K562 (cell line): ENCODE measurements around the gene SCMH1. TPM values are rescaled to one million over a fixed set of nuclear protein-coding genes. Genes with fewer than 3 reads are reported as not detected.

Source experiments
- ARID1B ChIP-seq: fragments of 450-650 bp; IDR thresholded peaks from 2 replicates; pipeline ENCODE4 v1.6.1; 2016; ENCODE audit warnings: antibody characterized with exemption, mild to moderate bottlenecking, inconsistent platforms
- CBFA2T2 ChIP-seq: fragments of 450-650 bp; conservative IDR thresholded peaks from 2 replicates; pipeline ENCODE4 v1.6.1; 2017; ENCODE audit warnings: mild to moderate bottlenecking
- EP300 ChIP-seq: IDR thresholded peaks from 2 replicates; pipeline ENCODE4 v1.6.1; 2012; ENCODE audit warnings: low read length, improper control_type of control experiment
- ESRRA ChIP-seq: fragments of 450-650 bp; IDR thresholded peaks from 2 replicates; pipeline ENCODE4 v1.6.1; 2014; ENCODE audit warnings: low read depth, mild to moderate bottlenecking, moderate library complexity, borderline replicate concordance
- EZH2 ChIP-seq: IDR thresholded peaks from 2 replicates; pipeline ENCODE4 v1.6.1; 2012; ENCODE audit warnings: low read depth, mild to moderate bottlenecking, inconsistent platforms, low read length, borderline replicate concordance
- FOXA3 ChIP-seq, 2 experiments: fragments of 450-650 bp in 1 of 2; sonication (generic) in 1 of 2; formaldehyde crosslinking; IDR thresholded peaks in 1 of 2; conservative IDR thresholded peaks in 1 of 2; 2 replicates each; pipeline versions ENCODE4 v1.4.0 to v1.8.0; 2020 to 2022; ENCODE audit warnings: mild to moderate bottlenecking in 2 of 2, missing genetic modification reagents in 1 of 2
- FOXK2 ChIP-seq, 2 experiments: fragments of 450-650 bp; IDR thresholded peaks in 1 of 2; conservative IDR thresholded peaks in 1 of 2; 2 replicates each; pipeline ENCODE4 v1.6.1; 2016; ENCODE audit warnings: low read depth in 2 of 2, mild to moderate bottlenecking in 1 of 2
- HDAC1 ChIP-seq, 2 experiments: fragments of 450-650 bp; IDR thresholded peaks; 2 replicates each; pipeline ENCODE4 v1.6.1; 2016 to 2017; ENCODE audit warnings: inconsistent platforms in 1 of 2, mild to moderate bottlenecking in 1 of 2, moderate library complexity in 1 of 2
- KDM1A ChIP-seq, 2 experiments: fragments of 450-650 bp; IDR thresholded peaks; 2 replicates each; pipeline ENCODE4 v1.6.1; 2016; ENCODE audit warnings: mild to moderate bottlenecking in 2 of 2
- L3MBTL2 ChIP-seq: fragments of 450-650 bp; IDR thresholded peaks from 2 replicates; pipeline ENCODE4 v1.6.1; 2016; ENCODE audit warnings: mild to moderate bottlenecking, moderate library complexity
- MAX ChIP-seq: sonication (generic); formaldehyde crosslinking; IDR thresholded peaks from 2 replicates; pipeline ENCODE4 v1.9.0; 2022; ENCODE audit warnings: mild to moderate bottlenecking, missing genetic modification reagents
- MEF2D ChIP-seq: conservative IDR thresholded peaks from 2 replicates; pipeline ENCODE4 v1.6.1; 2016; ENCODE audit warnings: low read depth, missing genetic modification characterization, missing compliant biosample characterization
- MEIS2 ChIP-seq: fragments of 450-650 bp; IDR thresholded peaks from 2 replicates; pipeline ENCODE4 v1.6.1; 2014; ENCODE audit warnings: mild to moderate bottlenecking; ENCODE audit not compliant: partially characterized antibody
- NCOR1 ChIP-seq: fragments of 450-650 bp; IDR thresholded peaks from 2 replicates; pipeline ENCODE4 v1.6.1; 2016; ENCODE audit warnings: mild to moderate bottlenecking, moderate library complexity
- PHF8 ChIP-seq: fragments of 200-600 bp; sonication (generic); IDR thresholded peaks from 2 replicates; pipeline ENCODE4 v1.6.1; 2012; ENCODE audit warnings: mixed run types, mild to moderate bottlenecking, inconsistent platforms, low read length, moderate library complexity, borderline replicate concordance
- SMAD4 ChIP-seq: fragments of 250-450 bp; sonication (Bioruptor Pico); conservative IDR thresholded peaks from 2 replicates; pipeline ENCODE4 v1.8.0; 2021; ENCODE audit warnings: inconsistent platforms, mild to moderate bottlenecking, moderate library complexity
- SOX6 ChIP-seq: fragments of 450-650 bp; IDR thresholded peaks from 2 replicates; pipeline ENCODE4 v1.6.1; 2014; ENCODE audit warnings: mild to moderate bottlenecking
- STAT5A ChIP-seq: IDR thresholded peaks from 2 replicates; pipeline ENCODE4 v1.6.1; 2012; ENCODE audit warnings: low read length, inconsistent platforms, borderline replicate concordance
- TBL1XR1 ChIP-seq, 2 experiments: IDR thresholded peaks; 2 replicates each; pipeline ENCODE4 v1.6.1; 2012; ENCODE audit warnings: improper control_type of control experiment in 2 of 2, low read length in 2 of 2, mild to moderate bottlenecking in 1 of 2
- TEAD1 ChIP-seq, 2 experiments: fragments of 450-650 bp in 1 of 2; sonication (generic) in 1 of 2; formaldehyde crosslinking; IDR thresholded peaks; 2 replicates each; pipeline versions ENCODE4 v1.4.0 to v1.8.0; 2020 to 2022; ENCODE audit warnings: mild to moderate bottlenecking in 2 of 2, missing genetic modification reagents in 1 of 2
- ZZZ3 ChIP-seq: fragments of 450-650 bp; IDR thresholded peaks from 2 replicates; pipeline ENCODE4 v1.6.1; 2016; ENCODE audit warnings: antibody characterized with exemption, mild to moderate bottlenecking, moderate library complexity
- polyA plus RNA-seq, 8 experiments: library from polyadenylated mRNA; depleted of rRNA in 4 of 8; stranded (reverse) in 5 of 8; unstranded in 3 of 8; fragments of >200 nt; fragmentation: Nextera tagmentation in 2 of 8; fragmentation: Illumina TruSeq in 1 of 8; extraction: Ambion mirVana in 2 of 8; extraction: Trizol in 1 of 8; gene quantifications; 2 replicates each; pipeline versions ENCODE4 v1.2.1 to v1.2.3, GENCODE V29; 2011 to 2014; ENCODE audit warnings: inconsistent platforms in 1 of 8, missing spikeins in 1 of 8
- total RNA-seq, 7 experiments: library from RNA; depleted of rRNA in 6 of 7; stranded (reverse); fragments of >200 nt in 6 of 7; fragmentation: Illumina TruSeq in 2 of 7; extraction: Trizol in 2 of 7; gene quantifications; 2 replicates each; pipeline versions ENCODE4 v1.2.1 to v1.2.3, GENCODE V29; 2011 to 2021; ENCODE audit warnings: low replicate concordance in 1 of 7
- TF ChIP-seq, protein P1 (sequence below), 2 experiments: fragments of 450-650 bp; conservative IDR thresholded peaks; 2 replicates each; pipeline ENCODE4 v1.6.1; 2017; ENCODE audit warnings: mild to moderate bottlenecking in 2 of 2, moderate library complexity in 2 of 2

Gene SCMH1
- total and polyA plus RNA-seq, 9 of the 15 experiments (the other 6 are each of a cell fraction or from before 2014, with no cell fraction given) = 8.5 to 37.0 (median 26.8) TPM

GRCh38 chr1:41245659-41246058 is 3.6 kb upstream of the SCMH1 start (continued):
- TF ChIP-seq MAX (CRISPR knock-in tag) = peak; percentile 22; the same call in 1 of the 2 replicates
- TF ChIP-seq, protein P1, sequence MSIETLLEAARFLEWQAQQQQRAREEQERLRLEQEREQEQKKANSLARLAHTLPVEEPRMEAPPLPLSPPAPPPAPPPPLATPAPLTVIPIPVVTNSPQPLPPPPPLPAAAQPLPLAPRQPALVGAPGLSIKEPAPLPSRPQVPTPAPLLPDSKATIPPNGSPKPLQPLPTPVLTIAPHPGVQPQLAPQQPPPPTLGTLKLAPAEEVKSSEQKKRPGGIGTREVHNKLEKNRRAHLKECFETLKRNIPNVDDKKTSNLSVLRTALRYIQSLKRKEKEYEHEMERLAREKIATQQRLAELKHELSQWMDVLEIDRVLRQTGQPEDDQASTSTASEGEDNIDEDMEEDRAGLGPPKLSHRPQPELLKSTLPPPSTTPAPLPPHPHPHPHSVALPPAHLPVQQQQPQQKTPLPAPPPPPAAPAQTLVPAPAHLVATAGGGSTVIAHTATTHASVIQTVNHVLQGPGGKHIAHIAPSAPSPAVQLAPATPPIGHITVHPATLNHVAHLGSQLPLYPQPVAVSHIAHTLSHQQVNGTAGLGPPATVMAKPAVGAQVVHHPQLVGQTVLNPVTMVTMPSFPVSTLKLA (conservative IDR thresholded peaks at IDR 0.05) = peak; percentile 27 to 66; a peak in 3 of 4 replicates
- peak; percentile 74 for TF ChIP-seq MEF2D (tag)
- TF ChIP-seq ARID1B = peak; percentile 67
- TF ChIP-seq L3MBTL2 = peak; percentile 33; the same call in 1 of the 2 replicates
- peak; percentile 22; the same call in 1 of the 2 replicates for TF ChIP-seq EP300
- peak; percentile 88 for TF ChIP-seq SOX6
- peak; percentile 75; the same call in 1 of the 2 replicates for TF ChIP-seq SMAD4 (CRISPR knock-in tag)
- TF ChIP-seq MEIS2 = peak; percentile 31
- TF ChIP-seq CBFA2T2 = peak; percentile 63
- TF ChIP-seq PHF8 = no peak
- peak; percentile 78 to 82 for TF ChIP-seq KDM1A (IDR thresholded peaks at IDR 0.05)
- TF ChIP-seq NCOR1 = peak; percentile 55; the same call in 1 of the 2 replicates
- peak; percentile 39 to 72; a peak in 2 of 4 replicates for TF ChIP-seq TEAD1 (CRISPR knock-in tag; IDR thresholded peaks at IDR 0.05)
- TF ChIP-seq ESRRA = peak; percentile 17; the same call in 1 of the 2 replicates
- TF ChIP-seq FOXK2 (conservative IDR thresholded peaks at IDR 0.05 in 1 of 2, IDR thresholded peaks at IDR 0.05 in 1 of 2; ENCODE audit: low read depth in 2 of 2) = peak; percentile 49 to 60; a peak in 2 of 4 replicates
- TF ChIP-seq FOXA3 (CRISPR knock-in tag; conservative IDR thresholded peaks at IDR 0.05 in 1 of 2, IDR thresholded peaks at IDR 0.05 in 1 of 2) = peak; percentile 67 to 88; a peak in 3 of 4 replicates
- TF ChIP-seq HDAC1 (IDR thresholded peaks at IDR 0.05) = peak in 1 of 2 experiments; percentile 62; a peak in 1 of 4 replicates
- peak; percentile 68 for TF ChIP-seq STAT5A
- 0 out of 4 replicates have a peak, but pooled peaks of 1 of the 2 experiments have one; percentile 7 for TF ChIP-seq TBL1XR1 (IDR thresholded peaks at IDR 0.05; ENCODE audit: low read length in 2 of 2)
- no peak for TF ChIP-seq ZZZ3
- TF ChIP-seq EZH2 = no peak
- TF ChIP-seq, all 486 proteins: peak for 33
